Measurements from ENCODE around the gene TNFSF10. TPM values are rescaled to one million over a fixed set of nuclear protein-coding genes. Genes with fewer than 3 reads are reported as not detected.

Gene TNFSF10
- total and polyA plus RNA-seq, 9 of the 15 experiments (the other 6 are each of a cell fraction or from before 2014, with no cell fraction given) = 0.07 to 1.3 (median 0.27) TPM; not detected in 1

DNA sequence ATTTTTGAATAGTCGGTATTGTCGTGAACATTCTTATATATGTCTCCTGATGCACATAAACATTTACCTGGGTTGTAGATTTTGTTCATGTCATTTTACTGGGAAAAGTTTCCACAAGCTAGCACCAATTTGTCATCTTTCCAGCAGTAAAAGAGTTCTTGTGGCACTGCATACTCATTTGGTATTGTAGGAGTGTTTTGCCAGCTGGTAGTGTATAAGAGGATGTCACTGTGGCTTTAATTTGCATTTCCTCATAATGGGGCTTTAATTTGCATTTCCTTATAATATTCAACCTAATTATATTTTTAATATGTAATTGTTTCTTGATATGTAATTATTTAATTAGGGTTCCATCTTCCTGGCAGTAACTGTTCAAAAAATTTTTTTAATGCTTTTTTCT lies 21.2 kb upstream of the TNFSF10 start:
- H3K4me1 ChIP-seq (replicated peaks in 1 of 2; ENCODE audit: control insufficient read depth in 2 of 2, insufficient read depth in 2 of 2, low read length in 2 of 2) = peaks cover 5 to 11% of the 10 kb centered on the region in 2 experiments; a peak in 4 of 5 replicates
- no peaks in the 10 kb centered on the region for H3K9me3 ChIP-seq (replicated peaks; ENCODE audit: control insufficient read depth, insufficient read depth, low read depth, low read length)
- FAIRE-seq = no peak
- no peak overlapping the region for H2AFZ ChIP-seq (ENCODE audit: low read depth, low read length)
- H3K36me3 ChIP-seq (ENCODE audit: control insufficient read depth, insufficient read depth, low read length) = no peaks in the 10 kb centered on the region
- ChIA-PET POLR2A (no interaction called here), CTCF (ENCODE audit: low intra/inter-chr PET ratio) (no interaction called here)
- 57% methylated on average over 2 of the region's 2 CpGs for WGBS (ENCODE audit: insufficient coverage, low coverage, missing lambda C conversion rate)
- no peak for ATAC-seq
- H3K27ac ChIP-seq (ENCODE audit: extremely low read depth, low read depth, low read length) = no peak overlapping the region
- H3K4me2 ChIP-seq (ENCODE audit: insufficient read depth, low read length) = no peak overlapping the region
- no peaks in the 10 kb centered on the region for H3K27me3 ChIP-seq (ENCODE audit: control insufficient read depth in 2 of 2, insufficient read depth in 2 of 2, low read length in 2 of 2)
- intact Hi-C loops (cut with micrococcal nuclease) = no loop called here
- no peak for DNase-seq (ENCODE audit: extremely low read depth in 1 of 4, low spot score in 3 of 4)
- no peaks in the 10 kb centered on the region for H3K79me2 ChIP-seq (ENCODE audit: control insufficient read depth, insufficient read depth, low read length)
- no TSS peak for BruUV-seq (replicated peaks)
- H3K9ac ChIP-seq (ENCODE audit: insufficient read depth in 1 of 2, low read depth in 2 of 2, low read length in 2 of 2) = no peak overlapping the region
- in situ Hi-C loops (cut with MboI) = no loop called here
- H3K4me3 ChIP-seq = no peak overlapping the region
- H3K9me1 ChIP-seq (ENCODE audit: control insufficient read depth, insufficient read depth, low read length) = no peaks in the 10 kb centered on the region
- H4K20me1 ChIP-seq (replicated peaks; ENCODE audit: control insufficient read depth, insufficient read depth, low read length) = no peaks in the 10 kb centered on the region
- TF ChIP-seq ZNF584 (CRISPR knock-in tag; IDR thresholded peaks at IDR 0.05; ENCODE audit: low read depth) = no peak
- no peak for TF ChIP-seq GATA2 (CRISPR knock-in tag; IDR thresholded peaks at IDR 0.05)
- no peak for TF ChIP-seq SMARCA4 (IDR thresholded peaks at IDR 0.05)
- TF ChIP-seq ZNF239 (CRISPR knock-in tag; IDR thresholded peaks at IDR 0.05) = no peak
- TF ChIP-seq MTA1 (IDR thresholded peaks at IDR 0.05; ENCODE audit: borderline replicate concordance) = no peak
- TF ChIP-seq KAT2B (IDR thresholded peaks at IDR 0.05; ENCODE audit: low read depth, low read length) = no peak
- TF ChIP-seq RBM17 (IDR thresholded peaks at IDR 0.05; ENCODE audit: borderline replicate concordance, low read depth, low read length) = no peak
- no peak for TF ChIP-seq RNF2 (IDR thresholded peaks at IDR 0.05)
- no peak for TF ChIP-seq TAF7 (tag; IDR thresholded peaks at IDR 0.05)
- TF ChIP-seq POLR2B (IDR thresholded peaks at IDR 0.05; ENCODE audit: low read depth, partially characterized antibody) = no peak
- TF ChIP-seq SIRT6 (IDR thresholded peaks at IDR 0.05; ENCODE audit: low read depth, low read length) = no peak
- no peak for TF ChIP-seq C11orf30 (IDR thresholded peaks at IDR 0.05; ENCODE audit: low read depth)
- TF ChIP-seq, protein P1, sequence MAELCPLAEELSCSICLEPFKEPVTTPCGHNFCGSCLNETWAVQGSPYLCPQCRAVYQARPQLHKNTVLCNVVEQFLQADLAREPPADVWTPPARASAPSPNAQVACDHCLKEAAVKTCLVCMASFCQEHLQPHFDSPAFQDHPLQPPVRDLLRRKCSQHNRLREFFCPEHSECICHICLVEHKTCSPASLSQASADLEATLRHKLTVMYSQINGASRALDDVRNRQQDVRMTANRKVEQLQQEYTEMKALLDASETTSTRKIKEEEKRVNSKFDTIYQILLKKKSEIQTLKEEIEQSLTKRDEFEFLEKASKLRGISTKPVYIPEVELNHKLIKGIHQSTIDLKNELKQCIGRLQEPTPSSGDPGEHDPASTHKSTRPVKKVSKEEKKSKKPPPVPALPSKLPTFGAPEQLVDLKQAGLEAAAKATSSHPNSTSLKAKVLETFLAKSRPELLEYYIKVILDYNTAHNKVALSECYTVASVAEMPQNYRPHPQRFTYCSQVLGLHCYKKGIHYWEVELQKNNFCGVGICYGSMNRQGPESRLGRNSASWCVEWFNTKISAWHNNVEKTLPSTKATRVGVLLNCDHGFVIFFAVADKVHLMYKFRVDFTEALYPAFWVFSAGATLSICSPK (IDR thresholded peaks at IDR 0.05; ENCODE audit: borderline replicate concordance) = no peak
- no peak for TF ChIP-seq ZNF3 (CRISPR knock-in tag; IDR thresholded peaks at IDR 0.05)
- TF ChIP-seq, protein P2, sequence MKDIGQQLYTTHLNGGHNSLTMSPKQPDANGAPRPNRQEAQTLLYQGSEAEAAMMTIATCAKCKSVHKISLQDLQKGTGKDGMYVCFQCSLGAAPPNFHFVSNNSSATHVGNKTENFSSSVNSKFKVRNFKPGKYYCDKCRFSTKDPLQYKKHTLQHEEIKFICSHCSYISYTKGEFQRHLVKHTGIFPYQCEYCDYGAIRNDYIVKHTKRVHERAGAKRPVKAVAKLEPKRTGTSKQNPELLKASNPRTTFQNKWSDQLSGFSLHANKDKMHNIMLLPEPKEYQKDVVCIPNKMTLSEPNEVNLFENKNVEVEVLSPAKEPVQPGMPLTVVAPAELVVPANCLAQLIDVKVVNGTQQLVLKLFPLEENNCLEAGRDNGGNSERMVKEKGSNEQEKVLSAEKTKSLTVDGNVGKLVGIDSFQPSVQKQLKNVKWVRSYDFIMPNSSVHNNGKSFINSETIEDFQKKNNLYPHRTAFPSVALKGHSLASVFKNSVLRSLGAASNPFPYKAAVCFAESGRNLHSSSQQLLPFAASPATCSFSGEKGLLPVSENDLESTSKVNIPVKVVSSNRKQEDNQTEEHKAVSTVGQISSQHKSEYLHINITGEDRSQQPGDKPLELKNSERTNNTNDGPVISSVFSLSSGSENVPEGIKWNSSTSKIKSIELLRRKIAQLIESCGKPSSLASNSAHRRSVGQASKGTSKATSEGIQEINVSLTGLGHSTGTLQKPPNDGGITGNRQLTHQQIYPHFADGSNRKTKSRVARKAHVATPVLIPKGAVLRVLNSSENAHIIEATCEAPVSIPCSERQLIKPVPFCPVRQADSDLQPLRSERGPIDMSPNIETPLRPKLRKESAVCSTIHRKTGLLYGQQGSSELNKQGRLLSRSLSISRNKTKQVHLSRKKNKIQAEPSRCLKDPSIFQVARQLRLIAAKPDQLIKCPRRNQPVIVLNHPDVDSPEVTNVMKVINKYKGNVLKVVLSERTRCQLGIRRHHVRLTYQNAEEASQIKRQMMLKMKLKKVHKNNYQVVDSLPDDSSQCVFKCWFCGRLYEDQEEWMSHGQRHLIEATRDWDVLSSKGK (CRISPR knock-in tag; IDR thresholded peaks at IDR 0.05) = no peak
- TF ChIP-seq STAT5A (IDR thresholded peaks at IDR 0.05; ENCODE audit: borderline replicate concordance, low read length) = no peak
- TF ChIP-seq NR2C2 (CRISPR knock-in tag; IDR thresholded peaks at IDR 0.05) = no peak
- TF ChIP-seq NR2C2 (tag; IDR thresholded peaks at IDR 0.05) = no peak

Data from K562 (cell line).